Measurements from ENCODE around the gene HNRNPR. TPM values are rescaled to one million over a fixed set of nuclear protein-coding genes. Genes with fewer than 3 reads are reported as not detected.
A peak's percentile ranks its signal among the peaks of the same experiment; 100 is the strongest.
"Not testable (repeated sequence)": the region's sequence is repeated elsewhere in the genome, so short reads cannot be mapped to it uniquely, and the experiment has no call there.

The HNRNPR gene
- total and polyA plus RNA-seq, 9 donors, result 55.9 to 173 (median 137) TPM

DNA sequence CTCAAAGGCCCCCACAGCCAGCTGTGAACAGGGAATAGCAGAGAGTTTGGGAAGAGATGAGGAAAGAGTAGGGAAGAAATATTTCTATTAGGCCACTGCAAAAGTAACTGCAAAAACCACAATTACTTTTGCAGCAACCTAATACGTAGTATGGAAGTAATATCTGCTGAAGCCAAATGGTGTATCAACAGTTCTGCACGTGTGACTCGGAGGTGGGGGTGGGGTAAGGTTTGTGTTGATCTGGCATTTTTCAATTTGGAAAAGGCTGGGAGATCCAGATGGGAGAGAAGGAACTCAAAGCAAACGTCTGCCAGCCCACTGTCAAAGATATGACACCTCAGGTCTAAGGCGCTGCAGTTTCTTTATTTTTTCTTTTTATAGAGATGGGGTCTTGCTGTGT lies 36.6 kb upstream of the HNRNPR start:
- H3K36me3 ChIP-seq, result no peaks in the 10 kb centered on the region
- 32 to 35% (median 35%) methylated on average over 5 of the region's 5 CpGs for WGBS, 3 donors
- intact Hi-C loops (cut with DNase I), result no loop called here
- H3K27ac ChIP-seq, result peak overlapping the region in 1 of 2 donors; percentile 15
- no peaks in the 10 kb centered on the region for H3K9me3 ChIP-seq
- no peak overlapping the region for H3K4me3 ChIP-seq
- peaks cover 9% of the 10 kb centered on the region for H3K4me1 ChIP-seq (ENCODE audit: insufficient read depth)
- no peak for DNase-seq
- no peaks in the 10 kb centered on the region for H3K27me3 ChIP-seq
- no peak for TF ChIP-seq POLR2A (IDR thresholded peaks at IDR 0.05)
- TF ChIP-seq, protein P1, sequence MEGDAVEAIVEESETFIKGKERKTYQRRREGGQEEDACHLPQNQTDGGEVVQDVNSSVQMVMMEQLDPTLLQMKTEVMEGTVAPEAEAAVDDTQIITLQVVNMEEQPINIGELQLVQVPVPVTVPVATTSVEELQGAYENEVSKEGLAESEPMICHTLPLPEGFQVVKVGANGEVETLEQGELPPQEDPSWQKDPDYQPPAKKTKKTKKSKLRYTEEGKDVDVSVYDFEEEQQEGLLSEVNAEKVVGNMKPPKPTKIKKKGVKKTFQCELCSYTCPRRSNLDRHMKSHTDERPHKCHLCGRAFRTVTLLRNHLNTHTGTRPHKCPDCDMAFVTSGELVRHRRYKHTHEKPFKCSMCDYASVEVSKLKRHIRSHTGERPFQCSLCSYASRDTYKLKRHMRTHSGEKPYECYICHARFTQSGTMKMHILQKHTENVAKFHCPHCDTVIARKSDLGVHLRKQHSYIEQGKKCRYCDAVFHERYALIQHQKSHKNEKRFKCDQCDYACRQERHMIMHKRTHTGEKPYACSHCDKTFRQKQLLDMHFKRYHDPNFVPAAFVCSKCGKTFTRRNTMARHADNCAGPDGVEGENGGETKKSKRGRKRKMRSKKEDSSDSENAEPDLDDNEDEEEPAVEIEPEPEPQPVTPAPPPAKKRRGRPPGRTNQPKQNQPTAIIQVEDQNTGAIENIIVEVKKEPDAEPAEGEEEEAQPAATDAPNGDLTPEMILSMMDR (IDR thresholded peaks at IDR 0.05), result no peak
- no peak for TF ChIP-seq EP300 (IDR thresholded peaks at IDR 0.05)

DNA sequence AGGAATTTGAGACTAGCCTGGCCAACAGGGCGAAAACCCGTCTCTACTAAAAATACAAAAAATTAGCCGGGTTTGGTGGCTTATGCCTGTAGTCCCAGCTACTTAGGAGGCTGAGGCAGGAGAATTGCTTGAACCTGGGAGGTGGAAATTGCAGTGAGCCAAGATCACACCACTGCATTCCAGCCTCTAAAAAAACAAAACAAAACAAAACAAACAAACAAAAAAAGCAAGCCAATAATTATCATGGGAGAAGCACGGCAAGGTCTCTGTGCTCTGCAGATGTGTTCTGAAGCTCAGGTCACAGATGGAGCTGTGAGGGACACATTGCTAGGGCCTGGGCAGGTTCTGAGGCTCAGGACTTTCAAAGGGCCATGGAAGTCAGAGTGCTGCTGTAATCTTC lies 36.2 kb upstream of the HNRNPR start:
- WGBS, 3 donors, result 37 to 46% (median 46%) methylated on average over 4 of the region's 4 CpGs
- H3K36me3 ChIP-seq; intact Hi-C loops (cut with DNase I); H3K27me3 ChIP-seq; H3K4me1 ChIP-seq (ENCODE audit: insufficient read depth); DNase-seq; H3K4me3 ChIP-seq; H3K9me3 ChIP-seq: not testable (repeated sequence)
- H3K27ac ChIP-seq, result peak overlapping the region in 1 of 2 donors; percentile 15

DNA sequence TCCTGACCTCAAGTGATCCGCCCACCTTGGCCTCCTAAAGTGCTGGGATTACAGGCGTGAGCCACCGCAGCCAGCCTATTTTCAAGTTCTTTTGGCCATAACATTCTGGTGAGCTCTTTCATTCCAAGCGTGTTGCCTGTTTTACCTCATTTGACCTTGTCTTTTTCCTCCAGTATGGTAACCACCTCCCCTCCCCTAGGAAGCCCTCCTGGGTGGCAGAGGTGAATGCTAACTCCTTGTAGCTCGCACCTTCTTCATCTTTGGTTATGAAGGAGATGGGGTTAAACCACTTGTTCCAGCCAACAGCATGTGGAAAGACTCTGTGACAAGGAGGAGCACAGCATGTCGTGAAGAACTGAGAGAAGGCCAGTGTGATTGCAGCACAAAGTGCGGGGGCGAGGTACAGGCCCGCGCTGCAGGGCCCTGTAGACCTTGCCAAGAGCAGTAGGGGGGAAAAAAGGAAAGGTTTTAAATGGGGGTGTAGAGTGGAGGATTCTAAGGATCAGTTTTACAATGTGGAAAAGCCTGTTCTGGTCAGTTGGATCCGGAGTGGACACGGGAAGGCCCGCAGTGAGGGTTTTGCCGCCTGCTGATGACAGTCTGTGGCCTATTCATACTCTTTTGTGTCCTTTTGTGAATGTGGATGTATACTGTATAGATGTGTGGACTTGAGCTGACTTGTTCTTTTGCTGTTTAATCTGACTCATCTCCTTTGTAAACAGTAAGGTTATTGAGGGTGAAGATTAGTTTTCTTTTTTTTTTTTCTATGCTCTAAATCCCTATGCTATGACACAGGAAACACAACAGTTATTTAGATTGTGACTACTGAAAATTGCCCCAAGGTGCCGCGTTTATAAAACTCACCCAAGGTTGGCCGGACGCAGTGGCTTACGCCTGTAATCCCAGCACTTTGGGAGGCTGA lies 33.1 kb upstream of the HNRNPR start:
- WGBS, 3 donors, result 32 to 35% (median 33%) methylated on average over 19 of the region's 19 CpGs
- Histone ChIP-seq H3K4me3 (no peak overlapping the region), H3K4me1 (ENCODE audit: insufficient read depth) (peaks cover 5% of the 10 kb centered on the region), H3K9me3 (no peaks in the 10 kb centered on the region), H3K27ac (peak overlapping the region in 1 of 2 donors; percentile 47), H3K27me3 (no peaks in the 10 kb centered on the region), H3K36me3 (no peaks in the 10 kb centered on the region)
- TF ChIP-seq, protein P1 (IDR thresholded peaks at IDR 0.05), result no peak
- no peak for TF ChIP-seq EP300 (IDR thresholded peaks at IDR 0.05)
- TF ChIP-seq POLR2A (IDR thresholded peaks at IDR 0.05), result no peak
- intact Hi-C loops (cut with DNase I), result no loop called here
- peak in 4 of 5 donors; percentile 56 to 78 (median 71) for DNase-seq

DNA sequence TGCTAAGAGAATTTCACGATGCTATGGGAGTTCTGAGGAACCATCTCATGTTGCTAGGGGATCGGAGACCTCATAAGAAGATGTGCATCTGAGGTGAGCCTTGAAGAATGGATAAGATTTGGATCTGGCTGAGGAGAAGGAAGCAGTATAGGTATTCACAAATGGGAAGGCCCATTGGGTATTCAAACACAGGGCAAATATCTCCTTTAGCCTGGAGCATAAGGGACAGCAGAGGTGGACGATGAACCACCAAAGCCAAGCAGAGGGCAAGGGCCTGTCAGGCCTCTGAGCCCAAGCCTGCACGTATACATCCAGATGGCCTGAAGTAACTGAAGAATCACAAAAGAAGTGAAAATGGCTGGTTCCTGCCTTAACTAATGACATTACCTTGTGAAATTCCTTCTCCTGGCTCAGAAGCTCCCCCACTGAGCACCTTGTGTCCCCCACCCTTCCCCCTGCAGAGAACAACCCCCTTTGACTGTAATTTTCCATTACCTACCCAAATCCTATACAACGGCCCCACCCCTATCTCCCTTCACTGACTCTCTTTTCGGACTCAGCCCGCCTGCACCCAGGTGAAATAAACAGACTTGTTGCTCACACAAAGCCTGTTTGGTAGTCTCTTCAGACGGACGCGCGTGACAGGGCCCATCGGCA lies 30.1 kb upstream of the HNRNPR start:
- intact Hi-C loops (cut with DNase I); H3K4me3 ChIP-seq; H3K27ac ChIP-seq; H3K36me3 ChIP-seq; H3K9me3 ChIP-seq; H3K27me3 ChIP-seq: not testable (repeated sequence)
- H3K4me1 ChIP-seq (ENCODE audit: insufficient read depth), result peaks cover 15% of the 10 kb centered on the region
- WGBS, 3 donors, result 88 to 95% (median 93%) methylated on average over 12 of the region's 12 CpGs
- DNase-seq, result peak in 1 of 5 donors; percentile 25

DNA sequence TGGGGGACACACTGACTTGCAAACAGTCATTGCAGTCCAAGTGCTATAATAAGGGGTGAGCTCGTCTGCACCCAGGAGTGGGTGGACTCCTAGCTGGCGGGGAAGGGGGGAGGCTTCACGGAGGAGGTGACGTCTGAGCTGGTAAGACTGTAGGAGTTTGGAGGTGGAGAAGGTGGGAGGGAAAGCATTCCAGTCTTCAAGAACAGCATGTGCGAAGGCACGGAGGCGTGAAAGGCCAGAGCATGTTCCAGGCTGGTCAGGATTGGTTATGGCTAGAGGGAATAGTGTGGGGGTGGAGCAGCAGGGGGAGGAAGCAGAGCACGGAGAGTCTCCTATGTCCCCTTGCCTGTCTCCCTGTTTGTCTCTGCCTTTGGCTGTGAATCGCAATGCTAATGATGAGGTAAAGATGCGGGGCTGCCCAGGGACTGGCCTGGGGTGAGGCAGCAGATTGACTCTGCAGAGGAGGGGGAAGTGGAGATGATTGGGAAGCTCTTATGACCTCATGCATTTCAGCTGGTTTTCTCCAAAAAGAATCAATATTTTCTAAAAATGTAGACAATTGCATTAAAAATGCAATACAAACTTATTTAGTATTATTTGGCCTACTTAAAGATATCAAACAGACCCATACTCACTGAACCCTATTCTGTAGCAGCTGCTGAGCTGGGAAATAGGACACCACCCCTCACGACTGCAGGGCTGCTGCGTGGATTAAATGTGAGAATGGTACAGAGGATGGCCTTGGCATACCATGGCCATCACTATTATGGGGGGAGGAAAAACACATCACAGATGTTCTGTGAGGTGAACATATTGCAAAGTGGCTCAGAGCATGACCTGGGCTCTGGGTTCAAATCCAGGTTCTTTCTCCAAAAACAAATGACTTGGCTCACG lies 28.1 kb upstream of the HNRNPR start:
- Histone ChIP-seq H3K4me3 (no peak overlapping the region), H3K36me3 (no peaks in the 10 kb centered on the region), H3K9me3 (no peaks in the 10 kb centered on the region), H3K27ac (no peak overlapping the region), H3K27me3 (no peaks in the 10 kb centered on the region), H3K4me1 (ENCODE audit: insufficient read depth) (peaks cover 18% of the 10 kb centered on the region)
- WGBS, 3 donors, result 56 to 64% (median 57%) methylated on average over 13 of the region's 13 CpGs
- peak in 1 of 5 donors; percentile 34 for DNase-seq
- TF ChIP-seq POLR2A (IDR thresholded peaks at IDR 0.05) (no peak), EP300 (IDR thresholded peaks at IDR 0.05) (no peak)
- TF ChIP-seq, protein P1 (IDR thresholded peaks at IDR 0.05), result no peak
- intact Hi-C loops (cut with DNase I), result no loop called here
